ENCODE measurements around the gene CREBL2.

The CREBL2 gene

GRCh38 chr12:12671850-12672660 lies 60.4 kb downstream of the CREBL2 start:
- no peak overlapping the region for H3K4me3 ChIP-seq
- H3K9me3 ChIP-seq (ENCODE audit: low read depth, low read length), result no peaks in the 10 kb centered on the region
- TF ChIP-seq POLR2AphosphoS5 (IDR thresholded peaks at IDR 0.05; ENCODE audit: borderline replicate concordance, low read depth, low read length), result no peak
- no peak for TF ChIP-seq EZH2 (IDR thresholded peaks at IDR 0.05)
- no peak for TF ChIP-seq FOXP2 (optimal IDR thresholded peaks at IDR 0.05; ENCODE audit: control extremely low read depth, extremely low read length, insufficient read depth)
- no peak overlapping the region for H3K9ac ChIP-seq (ENCODE audit: insufficient read length)
- H3K36me3 ChIP-seq (ENCODE audit: insufficient read depth, low read length), result no peaks in the 10 kb centered on the region
- no peak for DNase-seq (ENCODE audit: low read depth, low spot score)
- H3K27ac ChIP-seq, result no peak overlapping the region

GRCh38 chr12:12673296-12673695 lies 61.6 kb downstream of the CREBL2 start:
- no peak overlapping the region for H3K4me3 ChIP-seq
- H3K27ac ChIP-seq, result no peak overlapping the region
- no peak for TF ChIP-seq FOXP2 (optimal IDR thresholded peaks at IDR 0.05; ENCODE audit: control extremely low read depth, extremely low read length, insufficient read depth)
- TF ChIP-seq POLR2AphosphoS5 (IDR thresholded peaks at IDR 0.05; ENCODE audit: borderline replicate concordance, low read depth, low read length), result no peak
- no peak for TF ChIP-seq EZH2 (IDR thresholded peaks at IDR 0.05)
- no peaks in the 10 kb centered on the region for H3K9me3 ChIP-seq (ENCODE audit: low read depth, low read length)
- no peak for DNase-seq (ENCODE audit: low read depth, low spot score)
- no peak overlapping the region for H3K9ac ChIP-seq (ENCODE audit: insufficient read length)
- no peaks in the 10 kb centered on the region for H3K36me3 ChIP-seq (ENCODE audit: insufficient read depth, low read length)

GRCh38 chr12:12676605-12677004 lies 64.9 kb downstream of the CREBL2 start:
- no peak overlapping the region for H3K4me3 ChIP-seq
- TF ChIP-seq FOXP2 (optimal IDR thresholded peaks at IDR 0.05; ENCODE audit: control extremely low read depth, extremely low read length, insufficient read depth) (no peak), POLR2AphosphoS5 (IDR thresholded peaks at IDR 0.05; ENCODE audit: borderline replicate concordance, low read depth, low read length) (no peak)
- H3K36me3 ChIP-seq (ENCODE audit: insufficient read depth, low read length), result no peaks in the 10 kb centered on the region
- no peaks in the 10 kb centered on the region for H3K9me3 ChIP-seq (ENCODE audit: low read depth, low read length)
- no peak for DNase-seq (ENCODE audit: low read depth, low spot score)
- H3K27ac ChIP-seq, result no peak overlapping the region
- H3K9ac ChIP-seq (ENCODE audit: insufficient read length), result no peak overlapping the region

- Histone ChIP-seq H3K9me3 (ENCODE audit: low read depth, low read length) (no peaks in the 10 kb centered on the region), H3K9ac (ENCODE audit: insufficient read length) (no peak overlapping the region), H3K27ac (no peak overlapping the region), H3K36me3 (ENCODE audit: insufficient read depth, low read length) (no peaks in the 10 kb centered on the region), H3K4me3 (no peak overlapping the region)
- DNase-seq (ENCODE audit: low read depth, low spot score), result no peak
- TF ChIP-seq EZH2 (IDR thresholded peaks at IDR 0.05) (no peak), POLR2AphosphoS5 (IDR thresholded peaks at IDR 0.05; ENCODE audit: borderline replicate concordance, low read depth, low read length) (no peak), FOXP2 (optimal IDR thresholded peaks at IDR 0.05; ENCODE audit: control extremely low read depth, extremely low read length, insufficient read depth) (no peak)
Measured at GRCh38 chr12:12681061-12681765, 69.5 kb downstream of the CREBL2 start.

- H3K36me3 ChIP-seq (ENCODE audit: insufficient read depth, low read length), result no peaks in the 10 kb centered on the region
- H3K4me3 ChIP-seq, result no peak overlapping the region
- TF ChIP-seq FOXP2 (optimal IDR thresholded peaks at IDR 0.05; ENCODE audit: control extremely low read depth, extremely low read length, insufficient read depth) (no peak), POLR2AphosphoS5 (IDR thresholded peaks at IDR 0.05; ENCODE audit: borderline replicate concordance, low read depth, low read length) (no peak), EZH2 (IDR thresholded peaks at IDR 0.05) (no peak)
- no peak for DNase-seq (ENCODE audit: low read depth, low spot score)
- H3K9ac ChIP-seq (ENCODE audit: insufficient read length), result no peak overlapping the region
- H3K27ac ChIP-seq, result no peak overlapping the region
- H3K9me3 ChIP-seq (ENCODE audit: low read depth, low read length), result no peaks in the 10 kb centered on the region
Measured at GRCh38 chr12:12682284-12682683, 70.6 kb downstream of the CREBL2 start.

GRCh38 chr12:12683136-12683697 lies 71.5 kb downstream of the CREBL2 start:
- no peak overlapping the region for H3K27ac ChIP-seq
- TF ChIP-seq POLR2AphosphoS5 (IDR thresholded peaks at IDR 0.05; ENCODE audit: borderline replicate concordance, low read depth, low read length), result no peak
- no peak for TF ChIP-seq FOXP2 (optimal IDR thresholded peaks at IDR 0.05; ENCODE audit: control extremely low read depth, extremely low read length, insufficient read depth)
- no peak for TF ChIP-seq EZH2 (IDR thresholded peaks at IDR 0.05)
- no peaks in the 10 kb centered on the region for H3K9me3 ChIP-seq (ENCODE audit: low read depth, low read length)
- H3K4me3 ChIP-seq, result no peak overlapping the region
- no peak overlapping the region for H3K9ac ChIP-seq (ENCODE audit: insufficient read length)
- DNase-seq (ENCODE audit: low read depth, low spot score), result no peak
- H3K36me3 ChIP-seq (ENCODE audit: insufficient read depth, low read length), result no peaks in the 10 kb centered on the region

- Histone ChIP-seq H3K4me3 (peak overlapping the region; percentile 24; the same call in 1 of the 2 replicates), H3K9me3 (ENCODE audit: low read depth, low read length) (no peaks in the 10 kb centered on the region), H3K36me3 (ENCODE audit: insufficient read depth, low read length) (no peaks in the 10 kb centered on the region), H3K9ac (ENCODE audit: insufficient read length) (no peak overlapping the region), H3K27ac (no peak overlapping the region)
- TF ChIP-seq FOXP2 (optimal IDR thresholded peaks at IDR 0.05; ENCODE audit: control extremely low read depth, extremely low read length, insufficient read depth) (no peak), POLR2AphosphoS5 (IDR thresholded peaks at IDR 0.05; ENCODE audit: borderline replicate concordance, low read depth, low read length) (no peak), EZH2 (IDR thresholded peaks at IDR 0.05) (no peak)
- no peak for DNase-seq (ENCODE audit: low read depth, low spot score)
Measured at GRCh38 chr12:12683725-12684124, 72.0 kb downstream of the CREBL2 start.

GRCh38 chr12:12684375-12685106 lies 72.9 kb downstream of the CREBL2 start:
- H3K27ac ChIP-seq, result no peak overlapping the region
- H3K9ac ChIP-seq (ENCODE audit: insufficient read length), result no peak overlapping the region
- TF ChIP-seq FOXP2 (optimal IDR thresholded peaks at IDR 0.05; ENCODE audit: control extremely low read depth, extremely low read length, insufficient read depth) (no peak), POLR2AphosphoS5 (IDR thresholded peaks at IDR 0.05; ENCODE audit: borderline replicate concordance, low read depth, low read length) (no peak), EZH2 (IDR thresholded peaks at IDR 0.05) (no peak)
- no peaks in the 10 kb centered on the region for H3K9me3 ChIP-seq (ENCODE audit: low read depth, low read length)
- H3K4me3 ChIP-seq, result peak overlapping the region; percentile 24; the same call in 1 of the 2 replicates
- no peak for DNase-seq (ENCODE audit: low read depth, low spot score)
- no peaks in the 10 kb centered on the region for H3K36me3 ChIP-seq (ENCODE audit: insufficient read depth, low read length)
